ENCODE data around the gene PSMC2.
"Not testable (repeated sequence)": the region's sequence is repeated elsewhere in the genome, so short reads cannot be mapped to it uniquely, and the experiment has no call there.

The PSMC2 gene

DNA sequence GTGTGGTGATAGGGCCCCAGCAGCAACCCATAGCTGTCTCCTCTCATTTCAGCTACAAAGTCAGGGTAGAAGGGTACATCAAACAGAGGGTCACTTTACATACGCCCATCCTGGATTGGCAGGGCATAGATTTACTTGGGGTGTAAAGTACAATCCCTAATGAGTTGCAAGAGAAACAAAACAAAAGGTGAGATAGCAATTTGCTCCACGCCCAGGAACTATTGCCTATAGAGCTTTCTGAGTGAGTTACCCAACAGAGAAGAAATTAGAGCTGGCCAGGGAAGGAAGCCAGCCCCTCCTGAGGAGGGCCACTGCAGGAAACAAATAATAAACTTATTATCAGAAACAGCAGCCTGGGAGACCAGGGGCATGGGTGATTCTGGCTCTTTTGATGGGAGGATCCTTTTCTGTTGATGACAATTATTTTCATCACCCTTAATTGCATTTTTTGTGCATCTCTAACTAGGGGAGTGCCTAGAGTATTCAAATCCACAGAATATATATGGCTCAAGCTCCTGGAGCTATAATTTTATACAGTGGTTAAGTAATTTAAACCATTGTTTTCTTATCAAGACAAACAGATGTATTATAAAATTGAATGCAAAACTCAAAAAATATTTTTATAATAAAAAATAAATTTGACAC is 51.2 kb downstream of the PSMC2 start:
- DNase-seq (ENCODE audit: low read depth), result no peak
- TF ChIP-seq, protein P1, sequence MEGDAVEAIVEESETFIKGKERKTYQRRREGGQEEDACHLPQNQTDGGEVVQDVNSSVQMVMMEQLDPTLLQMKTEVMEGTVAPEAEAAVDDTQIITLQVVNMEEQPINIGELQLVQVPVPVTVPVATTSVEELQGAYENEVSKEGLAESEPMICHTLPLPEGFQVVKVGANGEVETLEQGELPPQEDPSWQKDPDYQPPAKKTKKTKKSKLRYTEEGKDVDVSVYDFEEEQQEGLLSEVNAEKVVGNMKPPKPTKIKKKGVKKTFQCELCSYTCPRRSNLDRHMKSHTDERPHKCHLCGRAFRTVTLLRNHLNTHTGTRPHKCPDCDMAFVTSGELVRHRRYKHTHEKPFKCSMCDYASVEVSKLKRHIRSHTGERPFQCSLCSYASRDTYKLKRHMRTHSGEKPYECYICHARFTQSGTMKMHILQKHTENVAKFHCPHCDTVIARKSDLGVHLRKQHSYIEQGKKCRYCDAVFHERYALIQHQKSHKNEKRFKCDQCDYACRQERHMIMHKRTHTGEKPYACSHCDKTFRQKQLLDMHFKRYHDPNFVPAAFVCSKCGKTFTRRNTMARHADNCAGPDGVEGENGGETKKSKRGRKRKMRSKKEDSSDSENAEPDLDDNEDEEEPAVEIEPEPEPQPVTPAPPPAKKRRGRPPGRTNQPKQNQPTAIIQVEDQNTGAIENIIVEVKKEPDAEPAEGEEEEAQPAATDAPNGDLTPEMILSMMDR (conservative IDR thresholded peaks at IDR 0.05; ENCODE audit: low read length), result no peak
- H3K4me3 ChIP-seq (ENCODE audit: low read length), result no peak overlapping the region

GRCh38 chr7:103399687-103400086 is 52.2 kb downstream of the PSMC2 start:
- not testable (repeated sequence) for H3K4me3 ChIP-seq (ENCODE audit: low read length); DNase-seq (ENCODE audit: low read depth)

DNA sequence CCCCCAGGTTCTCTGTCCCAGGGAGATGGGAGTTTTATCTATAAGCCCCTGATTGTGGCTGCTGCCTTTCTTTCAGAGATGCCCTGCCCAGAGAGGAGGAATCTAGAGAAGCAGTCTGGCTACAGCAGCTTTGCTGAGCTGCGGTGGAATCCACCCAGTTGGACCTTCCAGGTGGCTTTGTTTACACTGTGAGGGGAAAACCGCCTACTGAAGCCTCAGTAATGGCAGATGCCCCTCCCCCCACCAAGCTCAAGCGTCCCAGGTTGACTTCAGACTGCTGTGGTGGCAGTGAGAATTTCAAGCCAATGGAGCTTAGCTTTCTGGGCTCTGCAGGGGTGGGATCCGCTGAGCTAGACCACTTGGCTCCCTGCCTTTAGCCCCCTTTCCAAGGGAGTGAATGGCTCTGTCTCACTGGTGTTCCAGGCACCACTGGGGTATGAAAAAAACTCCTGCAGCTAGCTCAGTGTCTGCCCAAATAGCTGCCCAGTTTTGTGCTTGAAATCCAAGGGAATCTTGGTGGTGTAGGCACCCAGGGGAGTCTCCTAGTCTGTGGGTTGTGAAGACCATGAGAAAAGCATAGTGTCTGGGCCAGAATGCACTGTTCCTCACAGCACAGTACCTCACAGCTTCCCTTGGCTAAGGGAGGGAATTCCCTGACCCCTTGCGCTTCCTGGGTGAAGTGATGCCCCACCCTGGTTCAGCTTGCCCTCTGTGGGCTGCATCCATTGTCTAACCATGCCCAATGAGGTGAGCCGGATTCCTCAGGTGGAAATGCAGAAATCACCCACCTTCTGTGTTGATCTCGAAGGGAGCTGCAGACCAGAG is 58.6 kb downstream of the PSMC2 start:
- not testable (repeated sequence) for H3K4me3 ChIP-seq (ENCODE audit: low read length); DNase-seq (ENCODE audit: low read depth)

DNA sequence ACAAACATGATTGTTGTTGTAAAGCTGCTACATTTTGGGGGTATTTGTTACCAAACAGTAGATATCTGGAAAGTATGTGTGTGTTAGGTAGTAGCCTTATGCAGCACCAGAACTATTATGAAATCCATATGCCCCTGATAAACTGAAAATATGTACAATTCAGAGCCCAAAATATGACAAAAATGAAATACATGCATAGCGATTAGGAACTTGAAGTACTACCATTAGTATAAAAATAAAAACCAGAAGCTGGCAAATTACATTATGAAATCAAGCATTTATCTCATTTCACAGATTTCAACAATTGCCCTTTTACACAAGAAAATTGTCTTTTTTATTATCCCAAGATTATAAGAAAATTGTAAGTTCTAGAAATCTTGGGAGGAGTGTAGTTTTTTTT is 64.7 kb downstream of the PSMC2 start:
- no peak overlapping the region for H3K4me3 ChIP-seq (ENCODE audit: low read length)
- no peak for DNase-seq (ENCODE audit: low read depth)

DNA sequence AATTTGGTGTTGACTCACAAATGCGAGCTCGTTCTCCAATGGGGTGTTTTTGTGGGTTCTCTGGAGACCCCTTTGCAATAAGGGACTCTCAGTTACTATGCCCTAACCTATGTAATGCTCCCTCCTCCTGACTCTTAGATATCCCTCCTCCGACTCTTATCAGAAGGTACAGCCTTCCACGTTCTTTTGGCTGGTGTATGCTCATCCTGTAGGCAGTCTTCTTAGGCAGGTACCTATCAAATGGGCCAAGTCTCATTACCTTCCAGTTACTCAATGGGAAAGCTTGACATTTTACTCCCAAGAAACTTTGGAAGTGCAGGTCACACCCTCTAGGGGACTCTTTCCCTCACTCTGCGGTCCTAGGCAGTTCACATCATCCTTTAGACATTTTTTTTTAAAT is 66.0 kb downstream of the PSMC2 start:
- no peak for DNase-seq (ENCODE audit: low read depth)
- TF ChIP-seq, protein P1 (conservative IDR thresholded peaks at IDR 0.05; ENCODE audit: low read length), result no peak
- no peak overlapping the region for H3K4me3 ChIP-seq (ENCODE audit: low read length)

More for the DNA sequence above, 64.7 kb downstream of the PSMC2 start:
- TF ChIP-seq, protein P1 (conservative IDR thresholded peaks at IDR 0.05; ENCODE audit: low read length), result no peak

- no peak for DNase-seq (ENCODE audit: low read depth)
Observed at GRCh38 chr7:103418241-103418640, 70.8 kb downstream of the PSMC2 start.

More at GRCh38 chr7:103418241-103418640, 70.8 kb downstream of the PSMC2 start:
- no peak overlapping the region for H3K4me3 ChIP-seq (ENCODE audit: low read length)
- TF ChIP-seq, protein P1 (conservative IDR thresholded peaks at IDR 0.05; ENCODE audit: low read length), result no peak
